CD4-positive, alpha-beta T cell (primary cell): ENCODE measurements around the gene MAMDC2. TPM values are rescaled to one million over a fixed set of nuclear protein-coding genes. Genes with fewer than 3 reads are reported as not detected.

Source experiments
- ATAC-seq: fragments of 200-7000 bp; cut with Tn5 transposase; one replicate; pipeline ENCODE4 v1.10.0; 2022; ENCODE audit warnings: mild to moderate bottlenecking; ENCODE audit not compliant: poor library complexity
- CTCF ChIA-PET: fragments of 350-600 bp; sonication (Branson Sonifier 250); formaldehyde crosslinking; loops from one replicate; lab custom pipeline; 2021; ENCODE audit warnings: antibody characterized with exemption, inconsistent platforms; lab: Charles Lee
- POLR2A ChIA-PET: fragments of 350-600 bp; sonication (Branson Sonifier 250); formaldehyde crosslinking; loops from one replicate; lab custom pipeline; 2021; ENCODE audit warnings: antibody characterized with exemption, inconsistent platforms; lab: Charles Lee
- DNase-seq, 14 experiments: peaks; one replicate each; pipeline ENCODE4 v3.0.0-alpha.2; 2013 to 2020; ENCODE audit warnings: mixed read lengths in 2 of 14
- H3K27ac ChIP-seq, 2 donors: one replicate each; pipeline versions ENCODE4 v1.5.1 to v1.7.0; 2013; ENCODE audit warnings: low read length in 2 of 2, low read depth in 1 of 2, mild to moderate bottlenecking in 1 of 2
- H3K27me3 ChIP-seq, 2 experiments: 1 replicate in 1 of 2; 2 replicates in 1 of 2; pipeline versions ENCODE4 v1.6.1 to v1.7.0; 2013; ENCODE audit warnings: low read length in 2 of 2, control low read depth in 1 of 2, mild to moderate bottlenecking in 1 of 2, moderate library complexity in 1 of 2; ENCODE audit not compliant: insufficient read depth in 2 of 2, control insufficient read depth in 1 of 2
- H3K36me3 ChIP-seq: one replicate; pipeline ENCODE4 v1.6.1; 2013; ENCODE audit warnings: low read length, control low read depth; ENCODE audit not compliant: insufficient read depth
- H3K4me1 ChIP-seq: one replicate; pipeline ENCODE4 v1.6.1; 2013; ENCODE audit warnings: low read length, control low read depth; ENCODE audit not compliant: insufficient read depth
- H3K4me3 ChIP-seq: one replicate; pipeline ENCODE4 v1.5.1; 2013; ENCODE audit warnings: mild to moderate bottlenecking, low read length, moderate library complexity
- H3K9me3 ChIP-seq, 2 experiments: 1 replicate in 1 of 2; 2 replicates in 1 of 2; pipeline versions ENCODE4 v1.6.1 to v1.7.0; 2013; ENCODE audit warnings: low read length in 2 of 2, mild to moderate bottlenecking in 2 of 2, control low read depth in 1 of 2, moderate library complexity in 1 of 2; ENCODE audit not compliant: control insufficient read depth in 1 of 2, insufficient read depth in 1 of 2
- H3K27ac Mint-ChIP-seq: one replicate; pipeline ENCODE4 v1.8.0; 2020; ENCODE audit warnings: mixed read lengths
- H3K27me3 Mint-ChIP-seq: one replicate; pipeline ENCODE4 v1.8.0; 2021; ENCODE audit warnings: mixed read lengths
- H3K36me3 Mint-ChIP-seq: one replicate; pipeline ENCODE4 v1.8.0; 2021; ENCODE audit warnings: low read depth, mixed read lengths
- H3K4me1 Mint-ChIP-seq: one replicate; pipeline ENCODE4 v1.8.0; 2021; ENCODE audit warnings: low read depth, mixed read lengths
- H3K4me3 Mint-ChIP-seq: one replicate; pipeline ENCODE4 v1.8.0; 2020; ENCODE audit warnings: mild to moderate bottlenecking, mixed read lengths
- H3K9me3 Mint-ChIP-seq: one replicate; pipeline ENCODE4 v1.8.0; 2020; ENCODE audit warnings: mixed read lengths
- CTCF ChIP-seq: fragments of 200-600 bp; IDR thresholded peaks from one replicate; pipeline ENCODE4 v1.8.0; 2022; ENCODE audit warnings: antibody characterized with exemption, mild to moderate bottlenecking
- intact Hi-C, 2 experiments: fragments of 100-400 bp; cut with DNase I in 1 of 2; cut with micrococcal nuclease in 1 of 2; formaldehyde crosslinking; loops; one replicate each; pipeline versions ENCODE4 v1.15.1 to v1.9.0; 2023 to 2025; cut with DNase I, micrococcal nuclease
- total RNA-seq, 174 experiments: library from RNA in 2 of 174; stranded (reverse) in 2 of 174; gene quantifications; one replicate each; pipeline ENCODE4 v1.2.3 and lab custom pipeline; 2021 to 2026

The MAMDC2 gene
- total RNA-seq, 2 experiments from 2014 or later: 0.08 TPM; not detected in 1

GRCh38 chr9:70117835-70118319 lies 74.2 kb downstream of the MAMDC2 start:
- ChIA-PET POLR2A (no interaction called here), CTCF (no interaction called here)

GRCh38 chr9:70119786-70120185 lies 76.1 kb downstream of the MAMDC2 start:
- H3K9me3 Mint-ChIP-seq: no peaks in the 10 kb centered on the region
- Histone ChIP-seq H3K27me3 (peaks cover 0 to 4% of the 10 kb centered on the region in 2 experiments), H3K9me3 (no peaks in the 10 kb centered on the region), H3K36me3 (no peaks in the 10 kb centered on the region), H3K4me3 (no peak overlapping the region), H3K4me1 (no peaks in the 10 kb centered on the region), H3K27ac (no peak overlapping the region)
- POLR2A ChIA-PET: no interaction called here
- H3K4me1 Mint-ChIP-seq: no peaks in the 10 kb centered on the region
- H3K36me3 Mint-ChIP-seq: no peaks in the 10 kb centered on the region
- TF ChIP-seq CTCF: no peak
- CTCF ChIA-PET: no interaction called here
- ATAC-seq: no peak
- peaks cover 11% of the 10 kb centered on the region for H3K27me3 Mint-ChIP-seq
- H3K4me3 Mint-ChIP-seq: no peak overlapping the region
- DNase-seq: no peak
- intact Hi-C loops: no loop called here
- no peak overlapping the region for H3K27ac Mint-ChIP-seq

More at GRCh38 chr9:70117835-70118319, 74.2 kb downstream of the MAMDC2 start:
- H3K27ac ChIP-seq: no peak overlapping the region
- no peak for ATAC-seq
- H3K4me3 ChIP-seq: no peak overlapping the region
- H3K27ac Mint-ChIP-seq: no peak overlapping the region
- no peak for TF ChIP-seq CTCF
- DNase-seq: no peak
- no peaks in the 10 kb centered on the region for H3K9me3 ChIP-seq
- no peak overlapping the region for H3K4me3 Mint-ChIP-seq
- intact Hi-C loops: no loop called here
- no peaks in the 10 kb centered on the region for H3K36me3 ChIP-seq
- H3K27me3 ChIP-seq: peaks cover 0 to 4% of the 10 kb centered on the region in 2 experiments
- no peaks in the 10 kb centered on the region for H3K4me1 Mint-ChIP-seq
- no peaks in the 10 kb centered on the region for H3K9me3 Mint-ChIP-seq
- H3K4me1 ChIP-seq: no peaks in the 10 kb centered on the region
- no peaks in the 10 kb centered on the region for H3K36me3 Mint-ChIP-seq
- peaks cover 14% of the 10 kb centered on the region for H3K27me3 Mint-ChIP-seq

GRCh38 chr9:70120834-70121510 lies 77.3 kb downstream of the MAMDC2 start:
- H3K27ac ChIP-seq: no peak overlapping the region
- POLR2A ChIA-PET: no interaction called here

More at GRCh38 chr9:70120834-70121510, 77.3 kb downstream of the MAMDC2 start:
- H3K27me3 ChIP-seq: peaks cover 0 to 4% of the 10 kb centered on the region in 2 experiments
- no peaks in the 10 kb centered on the region for H3K9me3 ChIP-seq
- H3K36me3 ChIP-seq: no peaks in the 10 kb centered on the region
- intact Hi-C loops: no loop called here
- CTCF ChIA-PET: no interaction called here
- Mint-ChIP-seq H3K4me3 (no peak overlapping the region), H3K4me1 (no peaks in the 10 kb centered on the region), H3K36me3 (no peaks in the 10 kb centered on the region), H3K27ac (no peak overlapping the region), H3K9me3 (no peaks in the 10 kb centered on the region), H3K27me3 (peaks cover 5% of the 10 kb centered on the region)
- no peak for ATAC-seq
- peak in 1 of 14 experiments; percentile 6 for DNase-seq
- no peaks in the 10 kb centered on the region for H3K4me1 ChIP-seq
- H3K4me3 ChIP-seq: no peak overlapping the region
- no peak for TF ChIP-seq CTCF
